Activated T-cell treated with anti-CD3 and anti-CD28 coated beads for 48 hours (primary cell): ENCODE results near the gene PNMA3.
"Not testable (repeated sequence)": the region's sequence is repeated elsewhere in the genome, so short reads cannot be mapped to it uniquely, and the experiment has no call there.

Experiments
- DNase-seq: peaks from one replicate; pipeline ENCODE4 v3.0.0-alpha.2; 2020; ENCODE audit warnings: low read depth

Gene PNMA3

GRCh38 chrX:153074262-153074899 is 18.1 kb downstream of the PNMA3 start:
- DNase-seq = no peak

DNA sequence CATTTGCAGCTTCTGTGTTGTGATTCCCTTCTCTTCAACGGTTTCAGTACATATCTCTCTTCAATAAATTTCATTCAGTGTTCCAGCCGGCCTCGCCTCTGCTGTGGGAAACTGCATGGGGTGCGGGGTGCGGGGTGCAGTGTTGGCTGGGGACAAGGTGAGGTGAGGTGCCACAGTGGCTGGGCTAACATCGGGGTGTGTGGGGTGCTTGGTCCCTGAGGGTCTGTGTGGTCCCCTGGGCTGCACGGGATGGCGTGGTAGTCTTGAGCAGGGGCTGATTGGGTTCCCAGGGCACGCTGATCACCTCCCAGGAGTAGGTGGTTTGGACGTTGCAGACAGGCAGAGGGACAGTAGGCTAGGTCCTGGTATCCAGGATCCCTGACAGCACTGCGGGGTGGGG is 18.7 kb downstream of the PNMA3 start:
- no peak for DNase-seq

DNA sequence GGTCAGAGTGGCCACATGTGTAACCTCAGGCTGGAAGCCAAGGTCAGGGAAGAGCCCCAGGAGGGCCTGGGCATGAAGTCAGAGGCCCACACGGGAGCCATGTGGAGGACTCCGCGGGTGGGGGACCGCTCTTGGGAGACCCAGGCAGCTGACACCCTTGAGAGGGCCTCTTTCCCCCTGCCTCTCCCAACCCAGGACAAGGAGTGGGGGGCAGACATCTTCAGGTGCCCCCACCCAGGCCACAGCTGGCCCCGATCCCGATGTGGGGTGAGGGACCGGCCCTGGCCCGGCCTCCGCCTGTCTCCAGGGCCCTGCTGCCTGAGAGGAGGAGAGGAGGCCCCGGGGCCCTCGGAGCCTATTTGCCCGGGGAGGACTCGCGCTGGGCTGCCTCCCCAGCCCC is 19.1 kb downstream of the PNMA3 start:
- no peak for DNase-seq

- DNase-seq = not testable (repeated sequence)
Measured at GRCh38 chrX:153077437-153078135, 21.3 kb downstream of the PNMA3 start.

DNA sequence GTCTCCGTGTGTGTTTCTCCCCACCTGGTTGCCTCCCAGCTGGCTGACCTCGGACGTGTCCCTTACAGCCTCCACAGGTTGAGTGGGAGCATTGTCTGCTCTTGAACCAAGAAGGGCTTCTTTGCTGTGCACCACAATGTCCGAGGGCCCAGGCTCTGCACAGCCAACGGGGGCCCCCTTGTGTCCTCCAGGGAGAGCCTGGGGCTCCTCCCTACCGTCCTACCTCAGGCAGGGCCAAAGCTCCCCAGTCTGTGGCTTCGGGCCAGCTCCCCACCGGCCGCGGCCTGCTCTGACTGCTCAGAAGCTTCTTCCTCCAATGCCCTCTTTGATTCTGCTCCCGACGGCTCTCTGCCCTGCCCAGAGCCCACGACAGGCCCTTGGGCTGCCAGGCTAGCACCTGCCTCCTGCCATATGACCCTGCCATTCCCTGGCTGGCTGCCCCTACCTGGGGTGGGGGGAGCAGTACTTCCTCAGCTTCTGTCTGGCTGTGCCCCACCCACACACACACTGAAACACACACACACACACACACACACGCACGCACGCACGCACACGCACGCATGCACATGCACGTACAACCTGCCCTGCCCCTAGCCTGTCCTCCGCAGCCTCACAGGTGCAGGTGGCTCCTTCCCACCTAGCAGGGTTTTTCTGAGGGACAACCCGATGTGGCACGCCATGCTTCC is 27.1 kb downstream of the PNMA3 start:
- not testable (repeated sequence) for DNase-seq

DNA sequence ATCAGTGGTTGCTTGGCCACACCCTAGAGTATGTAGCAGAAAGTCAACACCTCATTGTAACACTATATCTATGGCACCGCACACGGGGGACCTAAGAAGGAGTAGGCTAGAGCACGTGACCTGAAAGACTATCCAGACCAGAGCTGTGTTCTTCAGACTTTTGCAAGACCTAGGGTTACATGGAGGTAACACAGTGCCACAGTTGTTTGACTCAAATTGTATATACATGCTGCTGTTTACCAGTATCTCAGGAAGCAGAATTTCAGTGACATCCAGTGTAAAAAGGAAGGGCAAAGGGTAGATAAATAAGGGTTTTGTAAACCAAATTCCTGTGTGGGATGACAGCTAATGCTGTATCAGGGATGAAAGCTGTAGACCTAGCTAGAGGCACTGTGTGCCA is 46.1 kb downstream of the PNMA3 start:
- no peak for DNase-seq

GRCh38 chrX:153104959-153105358 is 48.7 kb downstream of the PNMA3 start:
- not testable (repeated sequence) for DNase-seq

DNA sequence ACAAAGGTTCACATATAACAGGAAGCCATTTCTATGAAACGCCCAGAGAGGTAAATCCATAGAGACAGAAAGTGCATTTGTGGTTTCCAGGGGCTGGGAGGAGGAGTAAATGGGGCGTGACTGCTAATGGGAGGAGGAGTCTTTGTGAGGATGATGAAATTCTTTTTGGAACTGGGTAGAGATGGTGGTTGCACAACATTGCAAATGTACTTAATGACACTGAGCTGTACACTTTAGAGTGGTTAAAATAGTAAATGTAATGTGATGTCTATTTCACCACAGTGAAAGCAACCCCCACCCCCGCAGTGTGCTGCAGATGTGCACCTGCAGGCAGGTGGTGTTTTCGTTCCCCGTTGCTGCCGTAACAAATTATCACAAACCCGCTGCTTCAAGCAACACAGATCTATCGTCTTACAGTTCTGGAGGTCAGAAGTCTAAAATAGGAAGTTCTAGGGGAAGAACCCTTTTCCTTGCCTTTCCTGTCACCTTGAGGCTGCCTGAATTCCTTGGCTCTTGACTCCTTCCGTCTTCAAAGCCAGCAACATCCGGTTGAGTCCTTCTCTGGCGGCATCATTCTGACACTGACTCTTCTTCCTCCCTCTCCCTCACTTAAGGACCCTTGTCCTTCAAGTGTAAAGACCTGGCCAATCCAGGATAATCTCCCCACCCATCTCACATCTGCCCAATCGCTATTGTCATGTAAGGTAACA is 50.0 kb downstream of the PNMA3 start:
- not testable (repeated sequence) for DNase-seq
